ENCODE results near the gene ARHGAP23.
"Not testable (repeated sequence)": the region's sequence is repeated elsewhere in the genome, so short reads cannot be mapped to it uniquely, and the experiment has no call there.

GRCh38 chr17:38485681-38486298 is 57.5 kb downstream of the ARHGAP23 start:
- not testable (repeated sequence) for TF ChIP-seq CTCF (optimal IDR thresholded peaks at IDR 0.05 in 1 of 3, IDR thresholded peaks at IDR 0.05 in 1 of 3, conservative IDR thresholded peaks at IDR 0.05 in 1 of 3; ENCODE audit: extremely low read depth in 1 of 3, insufficient read depth in 2 of 3, low read length in 3 of 3); EZH2 (IDR thresholded peaks at IDR 0.05; ENCODE audit: low read length)

All from keratinocyte (primary cell).